Measurements from ENCODE around the gene CNTNAP2.

DNA sequence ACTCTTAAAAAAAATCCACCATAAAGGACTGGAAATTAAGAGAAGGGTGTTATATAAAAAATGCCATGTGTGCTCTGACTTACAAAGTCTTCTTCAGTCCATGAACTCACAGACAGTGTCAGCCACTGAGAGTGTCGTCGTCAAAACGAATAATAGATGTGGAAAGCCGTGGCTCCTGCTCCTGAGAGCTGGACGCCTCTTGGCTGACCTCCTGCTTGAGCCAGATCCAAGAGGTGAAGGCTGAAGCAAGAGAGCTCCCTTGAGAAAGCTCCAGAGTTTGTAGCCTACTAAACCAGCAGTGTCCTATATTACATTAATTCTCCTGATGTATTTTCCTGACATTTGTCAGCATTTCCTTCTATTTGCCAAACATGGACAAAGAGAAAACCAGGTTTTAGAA, 2239.7 kb downstream of the CNTNAP2 start:
- TF ChIP-seq, protein P1, sequence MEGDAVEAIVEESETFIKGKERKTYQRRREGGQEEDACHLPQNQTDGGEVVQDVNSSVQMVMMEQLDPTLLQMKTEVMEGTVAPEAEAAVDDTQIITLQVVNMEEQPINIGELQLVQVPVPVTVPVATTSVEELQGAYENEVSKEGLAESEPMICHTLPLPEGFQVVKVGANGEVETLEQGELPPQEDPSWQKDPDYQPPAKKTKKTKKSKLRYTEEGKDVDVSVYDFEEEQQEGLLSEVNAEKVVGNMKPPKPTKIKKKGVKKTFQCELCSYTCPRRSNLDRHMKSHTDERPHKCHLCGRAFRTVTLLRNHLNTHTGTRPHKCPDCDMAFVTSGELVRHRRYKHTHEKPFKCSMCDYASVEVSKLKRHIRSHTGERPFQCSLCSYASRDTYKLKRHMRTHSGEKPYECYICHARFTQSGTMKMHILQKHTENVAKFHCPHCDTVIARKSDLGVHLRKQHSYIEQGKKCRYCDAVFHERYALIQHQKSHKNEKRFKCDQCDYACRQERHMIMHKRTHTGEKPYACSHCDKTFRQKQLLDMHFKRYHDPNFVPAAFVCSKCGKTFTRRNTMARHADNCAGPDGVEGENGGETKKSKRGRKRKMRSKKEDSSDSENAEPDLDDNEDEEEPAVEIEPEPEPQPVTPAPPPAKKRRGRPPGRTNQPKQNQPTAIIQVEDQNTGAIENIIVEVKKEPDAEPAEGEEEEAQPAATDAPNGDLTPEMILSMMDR (conservative IDR thresholded peaks at IDR 0.05; ENCODE audit: low read depth, low read length) = no peak
- no peak for TF ChIP-seq EZH2 (IDR thresholded peaks at IDR 0.05; ENCODE audit: borderline replicate concordance, low read depth, low read length, poor library complexity, severe bottlenecking)
